ENCODE results near the gene JADE2. TPM values are rescaled to one million over a fixed set of nuclear protein-coding genes. Genes with fewer than 3 reads are reported as not detected.
"Not testable (repeated sequence)": the region's sequence is repeated elsewhere in the genome, so short reads cannot be mapped to it uniquely, and the experiment has no call there.

The JADE2 gene
- total RNA-seq, 1 donor from 2014 or later: 2.1 TPM

GRCh38 chr5:134494780-134495179 is 30.7 kb upstream of the JADE2 start:
- Mint-ChIP-seq H3K4me1 (ENCODE audit: low read depth, unreplicated experiment) (no peaks in the 10 kb centered on the region), H3K4me3 (ENCODE audit: unreplicated experiment) (no peak overlapping the region), H3K9me3 (ENCODE audit: unreplicated experiment) (peaks cover 3% of the 10 kb centered on the region), H3K36me3 (ENCODE audit: unreplicated experiment) (no peaks in the 10 kb centered on the region), H3K27ac (ENCODE audit: unreplicated experiment) (no peak overlapping the region), H3K27me3 (ENCODE audit: unreplicated experiment) (peaks cover 2% of the 10 kb centered on the region)
- TF ChIP-seq, protein P1, sequence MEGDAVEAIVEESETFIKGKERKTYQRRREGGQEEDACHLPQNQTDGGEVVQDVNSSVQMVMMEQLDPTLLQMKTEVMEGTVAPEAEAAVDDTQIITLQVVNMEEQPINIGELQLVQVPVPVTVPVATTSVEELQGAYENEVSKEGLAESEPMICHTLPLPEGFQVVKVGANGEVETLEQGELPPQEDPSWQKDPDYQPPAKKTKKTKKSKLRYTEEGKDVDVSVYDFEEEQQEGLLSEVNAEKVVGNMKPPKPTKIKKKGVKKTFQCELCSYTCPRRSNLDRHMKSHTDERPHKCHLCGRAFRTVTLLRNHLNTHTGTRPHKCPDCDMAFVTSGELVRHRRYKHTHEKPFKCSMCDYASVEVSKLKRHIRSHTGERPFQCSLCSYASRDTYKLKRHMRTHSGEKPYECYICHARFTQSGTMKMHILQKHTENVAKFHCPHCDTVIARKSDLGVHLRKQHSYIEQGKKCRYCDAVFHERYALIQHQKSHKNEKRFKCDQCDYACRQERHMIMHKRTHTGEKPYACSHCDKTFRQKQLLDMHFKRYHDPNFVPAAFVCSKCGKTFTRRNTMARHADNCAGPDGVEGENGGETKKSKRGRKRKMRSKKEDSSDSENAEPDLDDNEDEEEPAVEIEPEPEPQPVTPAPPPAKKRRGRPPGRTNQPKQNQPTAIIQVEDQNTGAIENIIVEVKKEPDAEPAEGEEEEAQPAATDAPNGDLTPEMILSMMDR (IDR thresholded peaks at IDR 0.05; ENCODE audit: partially characterized antibody, unreplicated experiment): no peak
- DNase-seq: no peak

- DNase-seq; H3K9me3 Mint-ChIP-seq (ENCODE audit: unreplicated experiment); H3K4me1 Mint-ChIP-seq (ENCODE audit: low read depth, unreplicated experiment); H3K27me3 Mint-ChIP-seq (ENCODE audit: unreplicated experiment); H3K4me3 Mint-ChIP-seq (ENCODE audit: unreplicated experiment); H3K36me3 Mint-ChIP-seq (ENCODE audit: unreplicated experiment); H3K27ac Mint-ChIP-seq (ENCODE audit: unreplicated experiment): not testable (repeated sequence)
These were observed 25.6 kb upstream of the JADE2 start for GRCh38 chr5:134499905-134500304.

- no peaks in the 10 kb centered on the region for H3K4me1 Mint-ChIP-seq (ENCODE audit: low read depth, unreplicated experiment)
- no peak for DNase-seq
- no peak overlapping the region for H3K27ac Mint-ChIP-seq (ENCODE audit: unreplicated experiment)
- TF ChIP-seq, protein P1 (IDR thresholded peaks at IDR 0.05; ENCODE audit: partially characterized antibody, unreplicated experiment): no peak
- H3K36me3 Mint-ChIP-seq (ENCODE audit: unreplicated experiment): no peaks in the 10 kb centered on the region
- peaks cover 9% of the 10 kb centered on the region for H3K27me3 Mint-ChIP-seq (ENCODE audit: unreplicated experiment)
- no peak overlapping the region for H3K4me3 Mint-ChIP-seq (ENCODE audit: unreplicated experiment)
- peaks cover 2% of the 10 kb centered on the region for H3K9me3 Mint-ChIP-seq (ENCODE audit: unreplicated experiment)
These were observed 24.6 kb upstream of the JADE2 start for GRCh38 chr5:134500699-134501430.

DNA sequence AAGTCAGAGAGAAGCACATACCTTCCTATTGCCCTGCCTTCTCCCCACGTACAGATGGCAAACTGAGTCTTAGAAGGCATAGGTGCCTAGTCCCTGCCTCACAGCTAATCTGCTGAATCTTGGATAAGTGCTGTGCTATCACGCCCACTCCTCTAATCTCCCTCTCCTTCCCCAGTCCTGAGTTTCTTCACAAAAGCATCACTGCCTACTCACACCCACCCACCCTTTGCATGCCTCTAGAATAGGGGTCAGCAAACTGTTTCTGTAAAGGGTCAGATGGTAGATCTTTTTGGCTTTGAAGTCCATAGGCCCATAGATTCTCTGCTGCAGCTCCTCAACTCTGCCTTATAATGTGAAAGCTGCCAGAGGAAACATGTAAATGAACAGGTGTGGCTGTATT is 23.2 kb upstream of the JADE2 start:
- TF ChIP-seq, protein P1 (IDR thresholded peaks at IDR 0.05; ENCODE audit: partially characterized antibody, unreplicated experiment): no peak
- Mint-ChIP-seq H3K27me3 (ENCODE audit: unreplicated experiment) (peaks cover 9% of the 10 kb centered on the region), H3K27ac (ENCODE audit: unreplicated experiment) (no peak overlapping the region), H3K9me3 (ENCODE audit: unreplicated experiment) (peaks cover 2% of the 10 kb centered on the region), H3K4me3 (ENCODE audit: unreplicated experiment) (no peak overlapping the region), H3K36me3 (ENCODE audit: unreplicated experiment) (no peaks in the 10 kb centered on the region), H3K4me1 (ENCODE audit: low read depth, unreplicated experiment) (no peaks in the 10 kb centered on the region)
- no peak for DNase-seq

DNA sequence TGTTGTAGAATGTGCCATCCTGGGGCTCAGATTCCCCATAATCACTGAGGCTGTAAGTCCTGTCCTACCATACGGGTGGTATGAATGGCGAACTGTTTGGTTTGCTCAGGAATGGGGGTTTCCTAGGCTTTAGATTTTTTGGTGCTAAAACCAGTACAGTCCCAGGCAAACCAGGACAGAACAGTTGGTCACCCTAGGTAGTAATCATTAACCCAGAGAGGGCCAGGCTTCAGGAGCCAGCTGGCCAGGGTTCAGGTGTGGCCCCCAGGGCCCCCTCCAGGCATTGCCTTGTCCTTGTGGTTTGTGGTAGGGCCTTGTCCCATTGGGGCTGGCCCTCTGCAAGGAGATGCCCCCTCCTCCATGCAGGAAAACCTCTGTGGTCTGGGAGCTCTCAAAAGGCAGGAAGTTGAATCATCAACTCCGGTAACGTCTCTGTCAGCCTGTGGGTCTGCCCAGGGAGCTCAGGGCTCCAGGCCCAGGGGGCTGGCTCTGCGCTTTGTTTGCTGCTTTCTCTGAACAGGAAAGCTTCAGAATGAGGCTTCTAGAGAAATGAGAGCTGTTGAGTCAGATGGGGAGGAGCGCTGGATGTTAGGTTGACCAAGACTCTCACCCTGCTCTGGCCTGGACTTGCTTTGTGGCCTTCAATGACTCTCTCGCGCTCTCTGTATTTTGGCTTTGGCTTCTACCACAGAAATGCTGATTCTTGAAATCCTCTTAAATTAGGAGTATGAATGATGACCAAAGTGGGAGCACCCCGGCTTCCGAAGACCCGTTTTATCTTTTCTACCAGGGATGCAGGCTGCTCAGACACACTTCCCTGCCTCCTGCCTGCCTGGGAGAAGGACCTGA is 22.2 kb upstream of the JADE2 start:
- Mint-ChIP-seq H3K4me3 (ENCODE audit: unreplicated experiment) (no peak overlapping the region), H3K36me3 (ENCODE audit: unreplicated experiment) (no peaks in the 10 kb centered on the region), H3K9me3 (ENCODE audit: unreplicated experiment) (peaks cover 2% of the 10 kb centered on the region), H3K27ac (ENCODE audit: unreplicated experiment) (no peak overlapping the region), H3K27me3 (ENCODE audit: unreplicated experiment) (peaks cover 9% of the 10 kb centered on the region), H3K4me1 (ENCODE audit: low read depth, unreplicated experiment) (no peaks in the 10 kb centered on the region)
- TF ChIP-seq, protein P1 (IDR thresholded peaks at IDR 0.05; ENCODE audit: partially characterized antibody, unreplicated experiment): no peak
- no peak for DNase-seq

All from glutamatergic neuron (in vitro differentiated cells).